HepG2 (cell line): Measurements from ENCODE around the gene ZNF174. TPM values are rescaled to one million over a fixed set of nuclear protein-coding genes. Genes with fewer than 3 reads are reported as not detected.

Source experiments
- CREB3 ChIP-seq: sonication (generic); formaldehyde crosslinking; IDR thresholded peaks from 2 replicates; pipeline ENCODE4 v1.5.0; 2020; ENCODE audit warnings: missing genetic modification reagents
- GABPA ChIP-seq, 2 experiments: IDR thresholded peaks; 2 replicates each; pipeline ENCODE4 v1.6.1; 2011 to 2016; ENCODE audit warnings: low read depth in 2 of 2, low read length in 1 of 2, missing biosample characterization in 1 of 2, missing genetic modification characterization in 1 of 2
- NFKB2 ChIP-seq: sonication (generic); formaldehyde crosslinking; IDR thresholded peaks from 2 replicates; pipeline ENCODE4 v1.4.0; 2020; ENCODE audit warnings: missing genetic modification reagents, borderline replicate concordance
- PAX8 ChIP-seq: sonication (generic); formaldehyde crosslinking; IDR thresholded peaks from 2 replicates; pipeline ENCODE4 v1.8.0; 2022; ENCODE audit warnings: mild to moderate bottlenecking, missing genetic modification reagents, borderline replicate concordance
- POLR2A ChIP-seq, 2 experiments: IDR thresholded peaks; 2 replicates each; pipeline ENCODE4 v1.6.1; 2011; ENCODE audit warnings: low read depth in 2 of 2, low read length in 2 of 2, mild to moderate bottlenecking in 1 of 2, moderate library complexity in 1 of 2; ENCODE audit not compliant: insufficient read depth in 1 of 2
- RFX3 ChIP-seq: IDR thresholded peaks from 2 replicates; pipeline ENCODE4 v1.6.1; 2016; ENCODE audit warnings: missing biosample characterization, missing genetic modification reagents
- SIN3B ChIP-seq: fragments of 150-350 bp; IDR thresholded peaks from 2 replicates; pipeline ENCODE4 v1.6.1; 2014; ENCODE audit warnings: low read length
- SMAD1 ChIP-seq: sonication (generic); formaldehyde crosslinking; IDR thresholded peaks from 2 replicates; pipeline ENCODE4 v1.4.0; 2020; ENCODE audit warnings: missing genetic modification reagents, low read depth, mild to moderate bottlenecking, borderline replicate concordance
- THAP7 ChIP-seq: sonication (generic); formaldehyde crosslinking; IDR thresholded peaks from 2 replicates; pipeline ENCODE4 v1.8.1; 2023; ENCODE audit warnings: mild to moderate bottlenecking, missing genetic modification reagents
- WIZ ChIP-seq: sonication (generic); formaldehyde crosslinking; IDR thresholded peaks from 2 replicates; pipeline ENCODE4 v1.5.1; 2020; ENCODE audit warnings: mild to moderate bottlenecking, missing genetic modification reagents
- ZFP1 ChIP-seq: IDR thresholded peaks from 2 replicates; pipeline ENCODE4 v1.6.1; 2016
- ZKSCAN1 ChIP-seq: fragments of 150-350 bp; IDR thresholded peaks from 2 replicates; pipeline ENCODE4 v1.6.1; 2014; ENCODE audit warnings: low read length
- ZNF292 ChIP-seq: sonication (generic); formaldehyde crosslinking; IDR thresholded peaks from 2 replicates; pipeline ENCODE4 v1.8.1; 2022; ENCODE audit warnings: mild to moderate bottlenecking, low read depth, missing genetic modification reagents, borderline replicate concordance
- ZNF33B ChIP-seq: sonication (generic); formaldehyde crosslinking; IDR thresholded peaks from 2 replicates; pipeline ENCODE4 v1.5.1; 2020; ENCODE audit warnings: mild to moderate bottlenecking, missing genetic modification reagents
- ZNF577 ChIP-seq: sonication (generic); formaldehyde crosslinking; IDR thresholded peaks from 2 replicates; pipeline ENCODE4 v1.4.0; 2020; ENCODE audit warnings: mild to moderate bottlenecking, low read depth, missing genetic modification reagents, borderline replicate concordance
- ZNF746 ChIP-seq: sonication (generic); formaldehyde crosslinking; IDR thresholded peaks from 2 replicates; pipeline ENCODE4 v1.8.0; 2022; ENCODE audit warnings: mild to moderate bottlenecking, missing genetic modification reagents
- ZNF781 ChIP-seq: sonication (generic); formaldehyde crosslinking; IDR thresholded peaks from 2 replicates; pipeline ENCODE4 v1.5.1; 2020; ENCODE audit warnings: borderline replicate concordance, mild to moderate bottlenecking, missing genetic modification reagents; ENCODE audit errors: not compliant biosample characterization
- ZSCAN12 ChIP-seq: sonication (generic); formaldehyde crosslinking; IDR thresholded peaks from 2 replicates; pipeline ENCODE4 v1.9.0; 2021; ENCODE audit warnings: mild to moderate bottlenecking, missing genetic modification reagents
- polyA plus RNA-seq, 8 experiments: library from polyadenylated mRNA; depleted of rRNA in 3 of 8; stranded (reverse) in 7 of 8; unstranded in 1 of 8; fragments of >200 nt; fragmentation: Illumina TruSeq in 4 of 8; extraction: Trizol in 4 of 8; gene quantifications; 2 replicates each; pipeline versions ENCODE4 v1.2.1 to v1.2.3, GENCODE V29; 2011 to 2016; ENCODE audit warnings: low read depth in 4 of 8, missing spikeins in 1 of 8, mixed read lengths in 1 of 8; ENCODE audit not compliant: insufficient read depth in 1 of 8
- total RNA-seq, 5 experiments: library from RNA; depleted of rRNA; stranded (reverse); fragments of >200 nt; fragmentation: Illumina TruSeq; extraction: Trizol; gene quantifications; 2 replicates each; pipeline ENCODE4 v1.2.3, GENCODE V29; 2016; ENCODE audit warnings: low read depth in 1 of 5
- TF ChIP-seq, protein P1 (sequence below): sonication (generic); formaldehyde crosslinking; IDR thresholded peaks from 2 replicates; pipeline ENCODE4 v1.5.0; 2020; ENCODE audit warnings: mild to moderate bottlenecking, missing genetic modification reagents
- TF ChIP-seq, protein P2 (sequence below): sonication (generic); formaldehyde crosslinking; IDR thresholded peaks from 2 replicates; pipeline ENCODE4 v1.4.0; 2020; ENCODE audit warnings: missing genetic modification reagents

Gene ZNF174
- total and polyA plus RNA-seq, 2 of the 13 experiments (the other 11 are each of a cell fraction or from before 2014, with no cell fraction given): 8.3 to 10.6 TPM

DNA sequence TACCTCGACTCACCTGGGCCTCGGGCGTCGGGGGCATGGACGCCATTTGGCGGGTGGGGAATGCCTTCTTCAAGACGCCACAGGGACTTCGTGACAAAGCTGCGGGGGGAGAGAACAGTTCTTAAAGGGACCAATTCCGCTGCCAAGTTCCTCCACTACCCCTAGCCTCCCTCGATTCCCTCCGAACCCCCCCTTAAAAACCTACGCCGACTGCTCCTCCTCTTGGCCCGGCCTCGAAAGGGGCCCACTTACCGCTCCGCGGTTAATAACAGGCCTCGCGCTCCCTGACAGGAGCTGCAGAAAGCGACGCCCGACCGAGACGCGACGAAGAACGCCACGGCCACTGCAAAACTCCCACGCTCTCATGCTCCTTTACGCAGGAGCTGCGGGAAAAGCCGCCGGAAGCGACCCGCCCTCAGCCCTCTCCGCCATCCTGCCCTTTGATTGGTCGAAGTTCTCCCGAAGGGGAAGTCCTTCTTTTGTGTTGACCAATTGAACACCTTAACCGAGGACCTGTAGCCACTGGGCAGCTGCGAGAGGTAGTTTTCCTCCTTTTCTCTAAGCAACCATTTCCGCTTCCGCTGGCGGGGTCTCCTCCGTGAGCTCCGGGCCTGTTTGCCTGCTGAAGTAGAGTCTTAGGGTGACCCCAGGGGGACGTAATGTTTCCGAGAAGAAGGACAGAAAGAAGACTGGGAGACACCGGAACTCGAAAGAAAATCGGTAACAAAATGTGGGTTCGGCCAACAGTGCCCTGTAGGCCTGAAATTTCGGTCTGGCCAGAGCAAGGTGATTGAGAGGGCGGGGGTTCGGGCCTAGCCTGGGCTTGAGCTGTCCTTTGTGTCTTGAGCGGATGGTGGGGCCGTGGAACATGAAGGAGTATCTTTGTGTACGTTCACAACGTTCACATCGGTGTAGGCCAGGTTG is 42.4 kb downstream of the ZNF174 start, which contains the start of the genes NAA60 and ZNF597 (continued):
- no peak for TF ChIP-seq ZNF781
- no peak for TF ChIP-seq PAX8 (CRISPR knock-in tag)
- TF ChIP-seq SIN3B: no peak
- TF ChIP-seq ZNF292: no peak
- TF ChIP-seq, protein P1, sequence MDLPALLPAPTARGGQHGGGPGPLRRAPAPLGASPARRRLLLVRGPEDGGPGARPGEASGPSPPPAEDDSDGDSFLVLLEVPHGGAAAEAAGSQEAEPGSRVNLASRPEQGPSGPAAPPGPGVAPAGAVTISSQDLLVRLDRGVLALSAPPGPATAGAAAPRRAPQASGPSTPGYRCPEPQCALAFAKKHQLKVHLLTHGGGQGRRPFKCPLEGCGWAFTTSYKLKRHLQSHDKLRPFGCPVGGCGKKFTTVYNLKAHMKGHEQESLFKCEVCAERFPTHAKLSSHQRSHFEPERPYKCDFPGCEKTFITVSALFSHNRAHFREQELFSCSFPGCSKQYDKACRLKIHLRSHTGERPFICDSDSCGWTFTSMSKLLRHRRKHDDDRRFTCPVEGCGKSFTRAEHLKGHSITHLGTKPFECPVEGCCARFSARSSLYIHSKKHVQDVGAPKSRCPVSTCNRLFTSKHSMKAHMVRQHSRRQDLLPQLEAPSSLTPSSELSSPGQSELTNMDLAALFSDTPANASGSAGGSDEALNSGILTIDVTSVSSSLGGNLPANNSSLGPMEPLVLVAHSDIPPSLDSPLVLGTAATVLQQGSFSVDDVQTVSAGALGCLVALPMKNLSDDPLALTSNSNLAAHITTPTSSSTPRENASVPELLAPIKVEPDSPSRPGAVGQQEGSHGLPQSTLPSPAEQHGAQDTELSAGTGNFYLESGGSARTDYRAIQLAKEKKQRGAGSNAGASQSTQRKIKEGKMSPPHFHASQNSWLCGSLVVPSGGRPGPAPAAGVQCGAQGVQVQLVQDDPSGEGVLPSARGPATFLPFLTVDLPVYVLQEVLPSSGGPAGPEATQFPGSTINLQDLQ (CRISPR knock-in tag): no peak
- no peak for TF ChIP-seq SMAD1 (CRISPR knock-in tag)
- no peak for TF ChIP-seq ZNF746 (CRISPR knock-in tag)
- TF ChIP-seq ZNF577: no peak
- TF ChIP-seq CREB3 (CRISPR knock-in tag): no peak
- TF ChIP-seq, protein P2, sequence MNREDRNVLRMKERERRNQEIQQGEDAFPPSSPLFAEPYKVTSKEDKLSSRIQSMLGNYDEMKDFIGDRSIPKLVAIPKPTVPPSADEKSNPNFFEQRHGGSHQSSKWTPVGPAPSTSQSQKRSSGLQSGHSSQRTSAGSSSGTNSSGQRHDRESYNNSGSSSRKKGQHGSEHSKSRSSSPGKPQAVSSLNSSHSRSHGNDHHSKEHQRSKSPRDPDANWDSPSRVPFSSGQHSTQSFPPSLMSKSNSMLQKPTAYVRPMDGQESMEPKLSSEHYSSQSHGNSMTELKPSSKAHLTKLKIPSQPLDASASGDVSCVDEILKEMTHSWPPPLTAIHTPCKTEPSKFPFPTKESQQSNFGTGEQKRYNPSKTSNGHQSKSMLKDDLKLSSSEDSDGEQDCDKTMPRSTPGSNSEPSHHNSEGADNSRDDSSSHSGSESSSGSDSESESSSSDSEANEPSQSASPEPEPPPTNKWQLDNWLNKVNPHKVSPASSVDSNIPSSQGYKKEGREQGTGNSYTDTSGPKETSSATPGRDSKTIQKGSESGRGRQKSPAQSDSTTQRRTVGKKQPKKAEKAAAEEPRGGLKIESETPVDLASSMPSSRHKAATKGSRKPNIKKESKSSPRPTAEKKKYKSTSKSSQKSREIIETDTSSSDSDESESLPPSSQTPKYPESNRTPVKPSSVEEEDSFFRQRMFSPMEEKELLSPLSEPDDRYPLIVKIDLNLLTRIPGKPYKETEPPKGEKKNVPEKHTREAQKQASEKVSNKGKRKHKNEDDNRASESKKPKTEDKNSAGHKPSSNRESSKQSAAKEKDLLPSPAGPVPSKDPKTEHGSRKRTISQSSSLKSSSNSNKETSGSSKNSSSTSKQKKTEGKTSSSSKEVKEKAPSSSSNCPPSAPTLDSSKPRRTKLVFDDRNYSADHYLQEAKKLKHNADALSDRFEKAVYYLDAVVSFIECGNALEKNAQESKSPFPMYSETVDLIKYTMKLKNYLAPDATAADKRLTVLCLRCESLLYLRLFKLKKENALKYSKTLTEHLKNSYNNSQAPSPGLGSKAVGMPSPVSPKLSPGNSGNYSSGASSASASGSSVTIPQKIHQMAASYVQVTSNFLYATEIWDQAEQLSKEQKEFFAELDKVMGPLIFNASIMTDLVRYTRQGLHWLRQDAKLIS (CRISPR knock-in tag): no peak
- TF ChIP-seq THAP7 (CRISPR knock-in tag): no peak
- peak; percentile 68 for TF ChIP-seq GABPA (IDR thresholded peaks at IDR 0.05; ENCODE audit: low read depth, low read length)
- TF ChIP-seq GABPA (CRISPR knock-in tag; IDR thresholded peaks at IDR 0.05; ENCODE audit: low read depth): peak; percentile 94
- TF ChIP-seq ZNF33B (CRISPR knock-in tag): no peak
- TF ChIP-seq NFKB2: no peak
- no peak for TF ChIP-seq ZKSCAN1
- TF ChIP-seq ZSCAN12: no peak
- no peak for TF ChIP-seq RFX3 (CRISPR knock-in tag)
- peak; percentile 42 to 69 for TF ChIP-seq POLR2A (IDR thresholded peaks at IDR 0.05; ENCODE audit: insufficient read depth in 1 of 2, low read depth in 2 of 2, low read length in 2 of 2)
- no peak for TF ChIP-seq ZFP1 (CRISPR knock-in tag)
- TF ChIP-seq WIZ (CRISPR knock-in tag): no peak
